HepG2 (cell line): ENCODE measurements around the gene ARMH3. TPM values are rescaled to one million over a fixed set of nuclear protein-coding genes. Genes with fewer than 3 reads are reported as not detected.

Experiments used
- ATAC-seq: fragments of 200-7000 bp; cut with Tn5 transposase; 3 replicates; pipeline ENCODE4 v1.9.1; 2020; ENCODE audit warnings: mild to moderate bottlenecking, moderate library complexity
- BruUV-seq: library from RNA; stranded (reverse); fragments of 400-500 nt; replicated peaks from 2 replicates; lab custom pipeline; 2021; lab: Mats Ljungman, UMichigan
- CTCF ChIA-PET: fragments of 300-600 bp; formaldehyde crosslinking; extraction: SDS; loops from one replicate; lab custom pipeline; 2021; ENCODE audit warnings: low total read pairs, inconsistent platforms, low intra/inter-chr PET ratio; lab: Yijun Ruan, JAX
- POLR2A ChIA-PET: fragments of 350-600 bp; sonication (Branson Sonifier 250); formaldehyde crosslinking; loops from one replicate; lab custom pipeline; 2020; ENCODE audit warnings: antibody characterized with exemption, inconsistent platforms; lab: Yijun Ruan, JAX
- DNase-seq: peaks from one replicate; pipeline ENCODE4 v3.0.0-alpha.2; 2015; ENCODE audit warnings: low spot score
- FAIRE-seq: peaks from 3 replicates; lab custom pipeline; 2011; peaks lifted over from hg19 to GRCh38; lab: Jason Lieb, UNC
- H2AFZ ChIP-seq: one replicate; pipeline ENCODE4 v1.6.1; 2011; ENCODE audit warnings: low read length, inconsistent platforms
- H3K27ac ChIP-seq: fragments of 300-600 bp; 3 replicates; pipeline ENCODE4 v1.8.0; 2011; ENCODE audit warnings: mixed run types, mild to moderate bottlenecking, mixed read lengths, low read length, inconsistent platforms; ENCODE audit not compliant: insufficient read depth; ENCODE audit errors: extremely low read length
- H3K27me3 ChIP-seq, 2 experiments: fragments of 200-600 bp in 1 of 2; 2 replicates in 1 of 2; 3 replicates in 1 of 2; pipeline versions ENCODE4 v1.6.0 to v1.8.0; 2011; ENCODE audit warnings: low read length in 2 of 2, mild to moderate bottlenecking in 2 of 2, moderate library complexity in 2 of 2, inconsistent platforms in 1 of 2; ENCODE audit not compliant: insufficient read depth in 2 of 2, control insufficient read depth in 1 of 2
- H3K36me3 ChIP-seq, 2 experiments: fragments of 200-600 bp in 1 of 2; replicated peaks in 1 of 2; 2 replicates in 1 of 2; 3 replicates in 1 of 2; pipeline versions ENCODE4 v1.5.1 to v1.8.0; 2011; ENCODE audit warnings: low read length in 2 of 2, inconsistent platforms in 1 of 2; ENCODE audit not compliant: insufficient read depth in 2 of 2, control insufficient read depth in 1 of 2
- H3K4me1 ChIP-seq: 2 replicates; pipeline ENCODE4 v1.5.1; 2012; ENCODE audit warnings: low read length, inconsistent platforms; ENCODE audit not compliant: insufficient read depth
- H3K4me2 ChIP-seq: 2 replicates; pipeline ENCODE4 v1.6.0; 2011; ENCODE audit warnings: low read depth, low read length, inconsistent platforms
- H3K4me3 ChIP-seq, 3 experiments: fragments of 200-600 bp in 1 of 3; sonication (generic), shearing (Covaris generic) in 1 of 3; replicated peaks in 1 of 3; 2 replicates each; pipeline ENCODE4 v1.5.1; 2011 to 2016; ENCODE audit warnings: low read length in 3 of 3, inconsistent platforms in 2 of 3, low read depth in 2 of 3, mild to moderate bottlenecking in 2 of 3, control low read depth in 1 of 3, mixed read lengths in 1 of 3; ENCODE audit not compliant: insufficient read depth in 1 of 3
- H3K79me2 ChIP-seq: one replicate; pipeline ENCODE4 v1.6.1; 2011; ENCODE audit warnings: low read length, inconsistent platforms; ENCODE audit not compliant: insufficient read depth
- H3K9ac ChIP-seq: 2 replicates; pipeline ENCODE4 v1.6.0; 2011; ENCODE audit warnings: mild to moderate bottlenecking, low read depth, low read length, inconsistent platforms; ENCODE audit not compliant: insufficient read depth
- H3K9me3 ChIP-seq: 2 replicates; pipeline ENCODE4 v1.5.1; 2012; ENCODE audit warnings: mild to moderate bottlenecking, low read length
- H4K20me1 ChIP-seq: 2 replicates; pipeline ENCODE4 v1.6.0; 2011; ENCODE audit warnings: inconsistent platforms, mild to moderate bottlenecking, low read length, moderate library complexity; ENCODE audit not compliant: insufficient read depth
- PLRG1 ChIP-seq: fragments of 450-650 bp; conservative IDR thresholded peaks from 2 replicates; pipeline ENCODE4 v1.6.1; 2016
- TEAD3 ChIP-seq: optimal IDR thresholded peaks from 2 replicates; pipeline ENCODE3; 2016; ENCODE audit warnings: borderline replicate concordance
- ZEB1 ChIP-seq: IDR thresholded peaks from 2 replicates; pipeline ENCODE4 v1.6.1; 2012; ENCODE audit warnings: mild to moderate bottlenecking, low read depth, inconsistent platforms; ENCODE audit not compliant: insufficient replicate concordance
- ZNF121 ChIP-seq: sonication (generic); formaldehyde crosslinking; IDR thresholded peaks from 2 replicates; pipeline ENCODE4 v1.5.0; 2020; ENCODE audit warnings: mild to moderate bottlenecking, missing genetic modification reagents
- ZNF143 ChIP-seq: sonication (generic); formaldehyde crosslinking; IDR thresholded peaks from 2 replicates; pipeline ENCODE4 v1.4.0; 2020; ENCODE audit warnings: missing genetic modification reagents
- ZNF879 ChIP-seq: sonication (generic); formaldehyde crosslinking; IDR thresholded peaks from 2 replicates; pipeline ENCODE4 v1.8.1; 2023; ENCODE audit warnings: missing genetic modification reagents
- WGBS: methylation state at CpG from one replicate; pipeline ENCODE4 v1.1.6; 2017; ENCODE audit warnings: low lambda C conversion rate; 5-methylcytosine and 5-hydroxymethylcytosine counted together
- in situ Hi-C: cut with HindIII; loops from 2 replicates; pipeline ENCODE4 v1.10.0; 2017; ENCODE audit warnings: low pct_unique_long_range_greater_than_20kb; ENCODE audit not compliant: extremely low pct_ligation_motif_present
- intact Hi-C: fragments of 100-400 bp; cut with micrococcal nuclease; formaldehyde crosslinking; loops from one replicate; pipeline ENCODE4 v1.10.0; 2022; ENCODE audit not compliant: unreplicated experiment
- polyA plus RNA-seq, 8 experiments: library from polyadenylated mRNA; depleted of rRNA in 3 of 8; stranded (reverse) in 7 of 8; unstranded in 1 of 8; fragments of >200 nt; fragmentation: Illumina TruSeq in 4 of 8; extraction: Trizol in 4 of 8; gene quantifications; 2 replicates each; pipeline versions ENCODE4 v1.2.1 to v1.2.3, GENCODE V29; 2011 to 2016; ENCODE audit warnings: low read depth in 4 of 8, missing spikeins in 1 of 8, mixed read lengths in 1 of 8; ENCODE audit not compliant: insufficient read depth in 1 of 8
- total RNA-seq, 5 experiments: library from RNA; depleted of rRNA; stranded (reverse); fragments of >200 nt; fragmentation: Illumina TruSeq; extraction: Trizol; gene quantifications; 2 replicates each; pipeline ENCODE4 v1.2.3, GENCODE V29; 2016; ENCODE audit warnings: low read depth in 1 of 5
- TF ChIP-seq, protein P1 (sequence below): sonication (generic); formaldehyde crosslinking; IDR thresholded peaks from 2 replicates; pipeline ENCODE4 v1.5.1; 2020; ENCODE audit warnings: missing genetic modification reagents, mild to moderate bottlenecking, borderline replicate concordance
- TF ChIP-seq, protein P2 (sequence below): IDR thresholded peaks from 2 replicates; pipeline ENCODE4 v1.6.1; 2016; ENCODE audit warnings: mild to moderate bottlenecking, missing biosample characterization, missing genetic modification reagents
- TF ChIP-seq, protein P3 (sequence below): sonication (generic); formaldehyde crosslinking; conservative IDR thresholded peaks from 2 replicates; pipeline ENCODE4 v1.4.0; 2020; ENCODE audit warnings: mild to moderate bottlenecking, missing genetic modification reagents, moderate library complexity
- TF ChIP-seq, protein P4 (sequence below): sonication (generic); formaldehyde crosslinking; IDR thresholded peaks from 2 replicates; pipeline ENCODE4 v1.9.0; 2021; ENCODE audit warnings: missing genetic modification reagents, mild to moderate bottlenecking, borderline replicate concordance
- TF ChIP-seq, protein P5 (sequence below): sonication (generic); formaldehyde crosslinking; IDR thresholded peaks from 2 replicates; pipeline ENCODE4 v1.8.0; 2022; ENCODE audit warnings: missing genetic modification reagents, mild to moderate bottlenecking, borderline replicate concordance
- TF ChIP-seq, protein P6 (sequence below): sonication (generic); formaldehyde crosslinking; IDR thresholded peaks from 2 replicates; pipeline ENCODE4 v1.8.1; 2023; ENCODE audit warnings: mild to moderate bottlenecking, inconsistent platforms, moderate library complexity, missing genetic modification reagents, borderline replicate concordance

Gene ARMH3
- total and polyA plus RNA-seq, 2 of the 13 experiments (the other 11 are each of a cell fraction or from before 2014, with no cell fraction given), result 8.4 to 16.9 TPM

DNA sequence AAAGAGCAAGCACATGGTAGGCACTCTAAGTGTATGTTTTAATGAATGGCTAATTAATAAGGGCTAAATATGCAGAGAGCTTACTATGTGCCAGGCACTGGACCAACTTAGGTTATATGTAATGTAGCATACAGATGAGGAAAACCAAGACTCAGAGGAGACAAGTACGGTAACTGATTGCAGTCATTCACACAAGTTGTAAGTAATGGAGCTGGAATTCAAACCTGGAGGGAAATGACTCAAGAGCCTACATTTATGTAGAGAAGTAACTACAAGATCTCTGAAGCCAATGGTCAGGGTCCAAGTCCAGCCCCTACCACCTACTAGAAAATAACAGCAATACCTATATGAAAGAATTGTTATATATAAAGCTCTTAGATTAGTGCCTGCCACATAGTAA lies 115.1 kb downstream of the ARMH3 start (continued):
- TF ChIP-seq, protein P1, sequence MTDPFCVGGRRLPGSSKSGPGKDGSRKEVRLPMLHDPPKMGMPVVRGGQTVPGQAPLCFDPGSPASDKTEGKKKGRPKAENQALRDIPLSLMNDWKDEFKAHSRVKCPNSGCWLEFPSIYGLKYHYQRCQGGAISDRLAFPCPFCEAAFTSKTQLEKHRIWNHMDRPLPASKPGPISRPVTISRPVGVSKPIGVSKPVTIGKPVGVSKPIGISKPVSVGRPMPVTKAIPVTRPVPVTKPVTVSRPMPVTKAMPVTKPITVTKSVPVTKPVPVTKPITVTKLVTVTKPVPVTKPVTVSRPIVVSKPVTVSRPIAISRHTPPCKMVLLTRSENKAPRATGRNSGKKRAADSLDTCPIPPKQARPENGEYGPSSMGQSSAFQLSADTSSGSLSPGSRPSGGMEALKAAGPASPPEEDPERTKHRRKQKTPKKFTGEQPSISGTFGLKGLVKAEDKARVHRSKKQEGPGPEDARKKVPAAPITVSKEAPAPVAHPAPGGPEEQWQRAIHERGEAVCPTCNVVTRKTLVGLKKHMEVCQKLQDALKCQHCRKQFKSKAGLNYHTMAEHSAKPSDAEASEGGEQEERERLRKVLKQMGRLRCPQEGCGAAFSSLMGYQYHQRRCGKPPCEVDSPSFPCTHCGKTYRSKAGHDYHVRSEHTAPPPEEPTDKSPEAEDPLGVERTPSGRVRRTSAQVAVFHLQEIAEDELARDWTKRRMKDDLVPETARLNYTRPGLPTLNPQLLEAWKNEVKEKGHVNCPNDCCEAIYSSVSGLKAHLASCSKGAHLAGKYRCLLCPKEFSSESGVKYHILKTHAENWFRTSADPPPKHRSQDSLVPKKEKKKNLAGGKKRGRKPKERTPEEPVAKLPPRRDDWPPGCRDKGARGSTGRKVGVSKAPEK (CRISPR knock-in tag), result no peak
- TF ChIP-seq, protein P2, sequence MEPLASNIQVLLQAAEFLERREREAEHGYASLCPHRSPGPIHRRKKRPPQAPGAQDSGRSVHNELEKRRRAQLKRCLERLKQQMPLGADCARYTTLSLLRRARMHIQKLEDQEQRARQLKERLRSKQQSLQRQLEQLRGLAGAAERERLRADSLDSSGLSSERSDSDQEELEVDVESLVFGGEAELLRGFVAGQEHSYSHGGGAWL (CRISPR knock-in tag), result no peak
- TF ChIP-seq, protein P3, sequence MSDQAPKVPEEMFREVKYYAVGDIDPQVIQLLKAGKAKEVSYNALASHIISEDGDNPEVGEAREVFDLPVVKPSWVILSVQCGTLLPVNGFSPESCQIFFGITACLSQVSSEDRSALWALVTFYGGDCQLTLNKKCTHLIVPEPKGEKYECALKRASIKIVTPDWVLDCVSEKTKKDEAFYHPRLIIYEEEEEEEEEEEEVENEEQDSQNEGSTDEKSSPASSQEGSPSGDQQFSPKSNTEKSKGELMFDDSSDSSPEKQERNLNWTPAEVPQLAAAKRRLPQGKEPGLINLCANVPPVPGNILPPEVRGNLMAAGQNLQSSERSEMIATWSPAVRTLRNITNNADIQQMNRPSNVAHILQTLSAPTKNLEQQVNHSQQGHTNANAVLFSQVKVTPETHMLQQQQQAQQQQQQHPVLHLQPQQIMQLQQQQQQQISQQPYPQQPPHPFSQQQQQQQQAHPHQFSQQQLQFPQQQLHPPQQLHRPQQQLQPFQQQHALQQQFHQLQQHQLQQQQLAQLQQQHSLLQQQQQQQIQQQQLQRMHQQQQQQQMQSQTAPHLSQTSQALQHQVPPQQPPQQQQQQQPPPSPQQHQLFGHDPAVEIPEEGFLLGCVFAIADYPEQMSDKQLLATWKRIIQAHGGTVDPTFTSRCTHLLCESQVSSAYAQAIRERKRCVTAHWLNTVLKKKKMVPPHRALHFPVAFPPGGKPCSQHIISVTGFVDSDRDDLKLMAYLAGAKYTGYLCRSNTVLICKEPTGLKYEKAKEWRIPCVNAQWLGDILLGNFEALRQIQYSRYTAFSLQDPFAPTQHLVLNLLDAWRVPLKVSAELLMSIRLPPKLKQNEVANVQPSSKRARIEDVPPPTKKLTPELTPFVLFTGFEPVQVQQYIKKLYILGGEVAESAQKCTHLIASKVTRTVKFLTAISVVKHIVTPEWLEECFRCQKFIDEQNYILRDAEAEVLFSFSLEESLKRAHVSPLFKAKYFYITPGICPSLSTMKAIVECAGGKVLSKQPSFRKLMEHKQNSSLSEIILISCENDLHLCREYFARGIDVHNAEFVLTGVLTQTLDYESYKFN (CRISPR knock-in tag), result no peak
- TF ChIP-seq ZNF143 (CRISPR knock-in tag) (no peak), ZNF879 (CRISPR knock-in tag) (no peak)

DNA sequence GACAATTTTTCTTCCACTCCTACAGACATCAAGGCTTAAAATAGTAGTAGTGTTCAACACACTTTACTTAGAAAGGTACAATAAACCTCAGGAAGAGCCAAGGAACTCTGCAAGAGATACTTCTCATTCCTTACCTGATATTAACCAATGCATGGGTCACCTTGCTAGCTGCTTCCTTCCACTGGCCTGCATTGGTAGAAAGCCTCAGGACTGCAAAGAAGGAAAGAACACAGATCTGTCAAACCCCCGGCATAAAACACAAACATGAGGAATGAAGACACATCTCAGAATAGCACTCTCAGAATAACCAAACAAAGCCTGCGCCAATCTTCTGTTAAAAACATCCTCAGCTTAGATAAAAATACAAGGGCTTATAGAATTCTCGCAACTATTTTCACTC lies 116.2 kb downstream of the ARMH3 start:
- WGBS, result 98% methylated on average over 3 of the region's 3 CpGs
- BruUV-seq, result no TSS peak
- Histone ChIP-seq H3K4me3 (no peak overlapping the region), H3K79me2 (no peaks in the 10 kb centered on the region), H3K27me3 (no peaks in the 10 kb centered on the region), H4K20me1 (no peaks in the 10 kb centered on the region), H3K9me3 (no peaks in the 10 kb centered on the region), H3K27ac (no peak overlapping the region), H3K36me3 (peaks cover 3 to 6% of the 10 kb centered on the region in 2 experiments; a peak in 2 of 5 replicates), H3K4me1 (no peaks in the 10 kb centered on the region), H2AFZ (no peak overlapping the region), H3K9ac (no peak overlapping the region), H3K4me2 (no peak overlapping the region)
- POLR2A ChIA-PET, result no interaction called here
- CTCF ChIA-PET, result no interaction called here
- ATAC-seq, result no peak
- intact Hi-C loops, result no loop called here
- in situ Hi-C loops, result no loop called here
- DNase-seq, result no peak
- FAIRE-seq, result no peak
- TF ChIP-seq PLRG1 (no peak), ZEB1 (no peak), ZNF121 (no peak), TEAD3 (no peak)
- TF ChIP-seq, protein P4, sequence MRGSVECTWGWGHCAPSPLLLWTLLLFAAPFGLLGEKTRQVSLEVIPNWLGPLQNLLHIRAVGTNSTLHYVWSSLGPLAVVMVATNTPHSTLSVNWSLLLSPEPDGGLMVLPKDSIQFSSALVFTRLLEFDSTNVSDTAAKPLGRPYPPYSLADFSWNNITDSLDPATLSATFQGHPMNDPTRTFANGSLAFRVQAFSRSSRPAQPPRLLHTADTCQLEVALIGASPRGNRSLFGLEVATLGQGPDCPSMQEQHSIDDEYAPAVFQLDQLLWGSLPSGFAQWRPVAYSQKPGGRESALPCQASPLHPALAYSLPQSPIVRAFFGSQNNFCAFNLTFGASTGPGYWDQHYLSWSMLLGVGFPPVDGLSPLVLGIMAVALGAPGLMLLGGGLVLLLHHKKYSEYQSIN (CRISPR knock-in tag), result no peak
- TF ChIP-seq, protein P5, sequence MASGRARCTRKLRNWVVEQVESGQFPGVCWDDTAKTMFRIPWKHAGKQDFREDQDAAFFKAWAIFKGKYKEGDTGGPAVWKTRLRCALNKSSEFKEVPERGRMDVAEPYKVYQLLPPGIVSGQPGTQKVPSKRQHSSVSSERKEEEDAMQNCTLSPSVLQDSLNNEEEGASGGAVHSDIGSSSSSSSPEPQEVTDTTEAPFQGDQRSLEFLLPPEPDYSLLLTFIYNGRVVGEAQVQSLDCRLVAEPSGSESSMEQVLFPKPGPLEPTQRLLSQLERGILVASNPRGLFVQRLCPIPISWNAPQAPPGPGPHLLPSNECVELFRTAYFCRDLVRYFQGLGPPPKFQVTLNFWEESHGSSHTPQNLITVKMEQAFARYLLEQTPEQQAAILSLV, result no peak
- TF ChIP-seq, protein P6, sequence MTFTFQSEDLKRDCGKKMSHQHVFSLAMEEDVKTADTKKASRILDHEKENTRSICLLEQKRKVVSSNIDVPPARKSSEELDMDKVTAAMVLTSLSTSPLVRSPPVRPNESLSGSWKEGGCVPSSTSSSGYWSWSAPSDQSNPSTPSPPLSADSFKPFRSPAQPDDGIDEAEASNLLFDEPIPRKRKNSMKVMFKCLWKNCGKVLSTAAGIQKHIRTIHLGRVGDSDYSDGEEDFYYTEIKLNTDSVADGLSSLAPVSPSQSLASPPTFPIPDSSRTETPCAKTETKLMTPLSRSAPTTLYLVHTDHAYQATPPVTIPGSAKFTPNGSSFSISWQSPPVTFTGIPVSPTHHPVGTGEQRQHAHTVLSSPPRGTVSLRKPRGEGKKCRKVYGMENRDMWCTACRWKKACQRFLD, result no peak
